Jurkat, Clone E6-1 (cell line): ENCODE data around the gene PPP1CA.

ENCODE experiments used
- DNase-seq: peaks from one replicate; pipeline ENCODE4 v3.0.0-alpha.2; 2011; ENCODE audit warnings: low read depth, low spot score
- H3K4me3 ChIP-seq: 2 replicates; pipeline ENCODE4 v1.5.1; 2011; ENCODE audit warnings: mild to moderate bottlenecking, low read length, control low read depth, moderate library complexity

The PPP1CA gene

DNA sequence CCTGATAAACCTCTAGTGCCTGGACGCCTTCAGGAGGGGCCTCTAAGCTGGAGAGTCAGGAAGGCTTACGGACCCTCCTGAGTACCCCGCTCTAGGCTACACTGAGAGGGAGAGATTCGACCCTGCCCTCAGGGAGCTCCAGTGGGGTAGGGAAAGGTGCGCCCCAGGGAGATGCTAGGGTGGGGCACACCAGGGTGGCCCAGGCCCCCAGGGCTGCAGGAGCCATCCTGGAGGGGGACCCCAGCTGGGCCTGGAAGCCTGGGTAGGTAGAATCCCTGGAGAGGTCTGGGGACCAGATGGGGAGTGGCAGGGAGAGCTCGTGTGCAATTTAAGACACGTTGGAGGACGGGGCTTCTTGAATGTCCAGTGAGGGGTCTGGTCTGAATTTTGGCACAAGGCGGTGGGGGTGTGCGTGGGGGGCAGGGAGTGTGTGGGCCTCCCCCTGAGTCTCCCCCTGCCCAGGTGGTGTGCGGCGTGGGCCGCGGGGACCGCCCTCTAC is 18.5 kb upstream of the PPP1CA start:
- DNase-seq = no peak
- H3K4me3 ChIP-seq = peak overlapping the region; percentile 49

DNA sequence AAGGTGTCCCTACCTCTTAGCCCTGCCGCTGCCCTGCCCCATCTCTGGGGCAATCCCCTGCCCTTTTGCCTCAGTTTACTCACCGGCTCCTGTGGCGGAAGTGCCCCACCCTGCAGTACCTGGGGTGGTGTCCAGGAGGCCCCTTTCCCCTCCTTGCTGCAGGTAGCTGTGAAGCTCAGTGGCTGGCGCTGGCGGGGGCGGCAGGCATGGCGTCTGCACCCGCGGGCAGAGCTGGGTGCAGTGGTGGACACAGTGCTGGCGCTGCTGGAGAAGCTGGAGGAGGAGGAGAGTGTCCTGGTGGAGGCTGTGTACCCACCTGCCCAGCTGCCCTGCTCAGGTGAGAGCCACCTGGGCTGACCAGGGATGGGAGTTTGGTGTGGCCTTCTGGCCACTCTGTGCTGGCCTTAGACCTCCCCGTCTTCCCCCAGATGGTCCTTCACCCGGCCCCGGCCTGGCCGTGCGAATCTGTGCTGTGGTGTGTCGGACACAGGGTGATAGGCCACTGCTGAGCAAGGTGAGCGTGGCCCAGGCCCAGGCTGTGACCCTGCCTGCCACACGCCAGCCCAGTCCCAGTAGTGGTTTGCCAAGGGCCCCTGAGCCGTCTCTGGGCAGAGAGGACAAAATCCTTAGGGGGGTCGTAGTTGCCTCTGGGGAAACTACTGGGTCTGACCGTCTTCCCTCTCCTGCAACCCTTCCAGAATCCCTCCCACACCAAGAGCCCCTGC is 17.8 kb upstream of the PPP1CA start:
- no peak for DNase-seq
- peak overlapping the region; percentile 7 for H3K4me3 ChIP-seq

DNA sequence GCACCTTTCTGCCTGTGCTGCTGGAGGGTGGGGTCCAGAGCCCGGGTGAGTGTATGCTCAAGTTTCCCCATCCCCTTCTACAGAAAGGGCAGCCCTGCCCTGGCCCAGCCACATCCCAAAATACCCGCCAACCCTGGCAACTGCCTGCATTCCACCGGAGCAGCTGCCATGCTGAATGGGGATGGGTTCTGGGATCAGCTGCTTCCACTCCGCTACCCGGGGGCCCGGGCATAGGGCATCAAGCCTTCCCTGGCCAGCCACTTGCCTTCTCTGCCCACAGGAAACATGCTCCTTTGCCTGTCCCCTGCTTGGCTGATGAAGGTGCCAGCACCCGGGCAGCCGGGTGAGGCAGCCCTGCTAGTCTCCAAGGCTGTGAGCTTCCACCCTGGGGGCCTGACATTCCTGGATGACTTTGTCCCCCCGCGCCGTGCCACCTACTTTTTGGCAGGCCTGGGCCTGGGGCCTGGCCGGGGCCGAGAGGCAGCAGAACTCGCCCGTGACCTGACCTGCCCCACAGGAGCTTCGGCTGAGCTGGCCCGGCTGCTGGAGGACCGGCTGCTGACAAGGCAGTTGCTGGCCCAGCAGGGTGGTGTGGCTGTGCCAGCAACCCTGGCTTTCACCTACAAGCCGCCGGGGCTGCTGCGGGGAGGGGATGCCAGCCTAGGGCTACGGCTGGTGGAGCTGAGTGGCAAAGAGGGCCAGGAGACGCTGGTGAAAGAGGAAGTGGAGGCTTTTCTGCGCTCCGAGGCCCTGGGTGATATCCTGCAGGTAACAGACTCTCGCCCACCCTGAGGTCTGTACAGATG is 17.0 kb upstream of the PPP1CA start:
- peak overlapping the region; percentile 7 for H3K4me3 ChIP-seq
- no peak for DNase-seq

- DNase-seq = no peak
- peak overlapping the region; percentile 15; the same call in 1 of the 2 replicates for H3K4me3 ChIP-seq
Measured at GRCh38 chr11:67417425-67417824, 15.8 kb upstream of the PPP1CA start.

DNA sequence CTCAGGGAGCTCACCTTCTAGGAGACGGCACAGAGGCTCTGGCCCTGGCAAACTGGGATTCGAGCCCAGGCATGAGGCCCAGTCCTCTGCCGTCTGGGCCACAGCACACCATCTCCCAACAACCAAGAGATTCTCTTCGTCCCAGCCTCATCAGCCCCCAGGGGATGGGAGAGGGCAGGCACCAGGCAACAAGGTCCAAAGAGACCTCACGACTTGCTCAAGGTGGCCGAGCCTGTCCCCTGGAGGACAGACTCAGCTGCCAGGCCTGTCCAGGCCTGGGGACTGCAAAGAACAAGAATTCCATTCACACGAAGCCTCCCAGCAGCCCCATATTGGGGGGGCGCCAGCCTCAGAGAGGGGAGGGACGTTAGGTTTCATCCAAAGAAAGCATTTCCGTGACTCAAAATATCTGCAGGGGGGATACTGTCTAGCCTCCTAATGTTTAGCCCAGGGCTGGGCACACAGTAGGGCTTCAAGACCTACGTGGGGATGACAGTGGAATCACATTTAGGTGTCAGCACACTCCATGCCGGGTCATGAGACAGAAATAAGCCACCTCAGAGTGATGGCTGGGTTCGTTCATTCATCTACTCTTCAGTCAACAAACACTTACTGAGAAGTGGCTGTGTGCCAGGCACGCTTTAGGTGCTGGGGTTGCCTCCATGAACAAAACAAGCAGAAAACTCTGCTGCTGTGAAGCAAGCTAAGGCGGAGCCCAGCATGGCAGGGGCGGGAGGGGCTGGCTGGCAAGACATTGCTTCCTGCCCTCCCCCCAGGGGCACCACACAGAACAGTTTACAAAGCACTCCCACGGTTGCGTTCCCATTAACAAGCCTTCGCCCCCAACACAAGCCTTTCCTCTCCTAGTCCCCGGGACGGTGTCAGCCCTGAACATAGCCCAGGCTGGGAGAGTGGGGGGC is 15.0 kb upstream of the PPP1CA start:
- DNase-seq = peak; percentile 87
- peak overlapping the region; percentile 15 for H3K4me3 ChIP-seq

GRCh38 chr11:67415501-67416304 is 14.0 kb upstream of the PPP1CA start, which contains the start of gene CARNS1:
Gene CARNS1, plus strand, starts transcription at chr11:67415678. Its CDS starts 522 bp downstream, at chr11:67416200.
- no peak for DNase-seq

GRCh38 chr11:67413266-67413849 is 11.7 kb upstream of the PPP1CA start:
- no peak overlapping the region for H3K4me3 ChIP-seq
- DNase-seq = peak; percentile 54

More at GRCh38 chr11:67415501-67416304, 14.0 kb upstream of the PPP1CA start, which contains the start of gene CARNS1:
- no peak within 1 kb of the TSS for H3K4me3 ChIP-seq

DNA sequence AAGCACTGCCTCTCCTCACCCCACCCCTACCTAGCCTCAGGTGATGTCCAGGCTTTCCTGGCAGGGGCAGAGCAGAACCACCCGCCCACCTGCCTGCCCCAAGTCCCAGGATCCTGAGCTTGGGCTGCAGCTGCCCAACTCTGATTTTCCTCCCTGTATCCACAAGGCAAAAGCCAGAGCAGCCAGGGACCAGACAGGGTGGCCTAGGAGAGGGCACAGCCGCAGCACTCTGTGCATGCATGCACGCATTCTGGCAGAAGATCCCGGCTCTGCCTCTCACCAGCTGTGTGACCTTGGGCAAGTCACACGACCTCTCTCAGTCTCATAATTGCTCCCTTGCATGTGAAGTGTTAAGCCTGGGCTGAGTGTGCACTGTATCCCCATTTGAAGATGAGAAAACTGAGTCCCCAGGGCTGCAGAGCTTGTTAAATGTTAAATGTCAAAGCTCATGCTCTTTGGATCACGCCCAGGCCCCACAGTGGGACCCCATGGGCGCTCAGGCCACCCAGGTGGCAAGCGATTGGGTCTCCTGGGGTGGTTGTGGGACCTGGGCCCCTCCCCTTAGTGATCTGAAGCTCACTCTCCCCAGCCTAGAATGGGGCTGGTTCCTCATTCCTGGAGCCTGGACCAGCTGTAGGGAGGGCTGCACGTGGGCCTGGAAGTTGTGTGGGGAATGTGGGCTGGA is 11.0 kb upstream of the PPP1CA start:
- no peak overlapping the region for H3K4me3 ChIP-seq
- DNase-seq = no peak

GRCh38 chr11:67411785-67412152 is 10.1 kb upstream of the PPP1CA start:
- DNase-seq = no peak
- no peak overlapping the region for H3K4me3 ChIP-seq

DNA sequence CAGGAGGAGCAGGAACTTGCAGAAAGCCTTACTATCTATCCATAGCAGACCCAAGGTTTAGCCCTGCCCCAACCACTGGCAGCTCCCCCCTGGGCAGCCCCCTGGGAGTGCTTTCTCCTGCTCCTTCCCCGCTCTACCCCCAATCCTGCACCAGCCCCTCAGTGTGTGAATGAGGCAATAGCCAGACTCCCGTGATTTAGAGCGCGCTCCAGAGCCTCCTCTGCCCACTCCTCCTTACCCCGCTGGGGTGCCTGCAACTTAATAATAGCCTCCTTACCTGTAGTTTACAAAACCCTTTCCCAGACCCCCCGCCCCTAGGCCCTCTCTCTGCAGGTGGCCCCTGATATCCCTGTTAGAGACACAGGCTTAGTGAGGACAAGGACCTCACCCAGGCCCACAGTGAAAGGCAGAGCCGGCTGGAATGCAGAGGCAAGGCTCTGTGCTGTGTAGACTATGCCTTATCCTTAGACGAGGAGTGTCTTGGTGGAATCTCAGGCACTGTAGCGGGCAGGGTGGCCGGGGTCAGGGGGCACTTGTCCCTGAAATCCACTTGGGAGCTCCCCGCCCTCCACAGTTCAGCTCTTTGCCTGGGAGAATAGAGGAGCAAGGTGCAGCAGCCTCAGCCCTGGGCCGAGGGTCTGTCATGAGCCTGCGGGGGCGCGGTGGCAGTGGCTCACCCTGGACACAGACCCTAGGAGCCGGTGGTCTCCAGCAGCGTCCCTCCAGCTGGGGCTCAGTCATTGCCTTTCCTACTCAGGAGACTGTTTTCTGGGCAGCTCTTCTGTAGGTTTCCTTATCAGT is 9.5 kb upstream of the PPP1CA start:
- DNase-seq = no peak
- H3K4me3 ChIP-seq = no peak overlapping the region

DNA sequence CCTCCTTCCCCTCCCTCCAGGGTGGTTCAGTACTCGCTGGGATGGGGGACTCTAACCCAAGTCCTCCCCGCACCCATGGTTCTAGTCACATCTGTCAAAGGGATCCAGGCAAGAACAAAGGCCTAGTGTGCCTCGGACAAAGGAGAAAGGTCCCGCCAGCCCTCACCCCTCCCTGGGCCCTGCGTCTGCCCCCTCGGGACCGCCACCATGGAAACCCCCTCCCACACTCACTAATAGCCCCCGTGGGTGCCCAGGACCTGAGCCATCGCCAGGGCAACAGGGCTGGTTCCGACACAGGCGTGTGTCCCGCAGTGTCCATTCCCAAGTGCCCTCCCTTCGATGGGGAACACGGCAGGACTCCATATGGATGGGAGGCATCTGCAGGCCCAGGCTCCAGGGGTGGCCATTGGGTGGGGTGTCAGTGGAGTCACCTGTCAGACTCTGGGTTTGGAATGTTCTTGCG is 8.7 kb upstream of the PPP1CA start:
- no peak overlapping the region; the same call in 1 of the 2 replicates for H3K4me3 ChIP-seq
- no peak for DNase-seq

DNA sequence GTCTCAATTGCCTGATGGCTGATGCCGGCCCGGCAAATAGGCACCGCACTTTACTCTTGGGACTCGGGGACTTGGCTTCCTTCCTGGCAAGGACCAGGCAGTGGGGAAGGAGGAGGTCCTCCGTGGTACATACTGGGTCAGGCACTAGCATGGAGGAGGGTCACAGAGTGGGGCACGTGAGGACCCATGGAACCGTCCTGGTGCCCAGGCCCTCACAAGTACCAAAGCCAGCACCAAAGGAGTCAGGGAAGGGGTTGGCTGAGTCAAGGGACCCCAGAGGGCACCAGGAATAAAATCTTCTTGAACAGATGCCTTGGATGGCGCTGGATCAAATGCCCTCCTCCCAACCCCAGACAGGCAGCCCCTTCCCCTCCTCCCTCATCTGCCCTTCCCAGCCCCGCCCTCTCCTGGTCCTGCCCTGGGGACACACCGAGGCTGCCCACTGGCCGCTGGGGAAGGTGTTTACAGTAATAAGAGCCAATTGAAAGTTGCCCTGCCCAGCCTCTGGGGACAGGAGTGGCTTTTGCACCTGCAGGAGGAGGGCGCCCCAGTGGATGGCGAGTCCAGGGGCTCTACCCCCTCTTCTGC is 8.2 kb upstream of the PPP1CA start:
- H3K4me3 ChIP-seq = peak overlapping the region; percentile 55

DNA sequence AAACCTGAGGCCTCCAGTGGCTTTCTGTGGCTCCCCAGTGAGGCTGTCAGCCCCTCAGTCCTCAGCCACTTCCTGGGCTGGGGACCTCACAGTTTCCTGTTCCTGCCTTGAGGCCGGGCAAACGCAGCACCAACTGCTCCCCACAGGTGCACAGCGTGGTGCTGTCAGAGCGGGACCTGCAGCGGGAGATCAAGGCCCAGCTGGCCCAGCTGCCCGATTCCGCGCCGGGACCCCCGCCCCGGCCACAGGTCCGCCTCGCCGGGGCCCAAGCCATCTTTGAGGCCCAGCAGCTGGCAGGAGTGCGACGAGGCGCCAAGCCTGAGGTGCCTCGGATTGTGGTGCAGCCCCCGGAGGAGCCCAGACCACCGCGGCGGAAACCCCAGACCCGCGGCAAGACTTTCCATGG is 7.6 kb upstream of the PPP1CA start:
- DNase-seq = peak; percentile 96
- peak overlapping the region; percentile 55 for H3K4me3 ChIP-seq

More for the DNA sequence above, 8.2 kb upstream of the PPP1CA start:
- DNase-seq = no peak

DNA sequence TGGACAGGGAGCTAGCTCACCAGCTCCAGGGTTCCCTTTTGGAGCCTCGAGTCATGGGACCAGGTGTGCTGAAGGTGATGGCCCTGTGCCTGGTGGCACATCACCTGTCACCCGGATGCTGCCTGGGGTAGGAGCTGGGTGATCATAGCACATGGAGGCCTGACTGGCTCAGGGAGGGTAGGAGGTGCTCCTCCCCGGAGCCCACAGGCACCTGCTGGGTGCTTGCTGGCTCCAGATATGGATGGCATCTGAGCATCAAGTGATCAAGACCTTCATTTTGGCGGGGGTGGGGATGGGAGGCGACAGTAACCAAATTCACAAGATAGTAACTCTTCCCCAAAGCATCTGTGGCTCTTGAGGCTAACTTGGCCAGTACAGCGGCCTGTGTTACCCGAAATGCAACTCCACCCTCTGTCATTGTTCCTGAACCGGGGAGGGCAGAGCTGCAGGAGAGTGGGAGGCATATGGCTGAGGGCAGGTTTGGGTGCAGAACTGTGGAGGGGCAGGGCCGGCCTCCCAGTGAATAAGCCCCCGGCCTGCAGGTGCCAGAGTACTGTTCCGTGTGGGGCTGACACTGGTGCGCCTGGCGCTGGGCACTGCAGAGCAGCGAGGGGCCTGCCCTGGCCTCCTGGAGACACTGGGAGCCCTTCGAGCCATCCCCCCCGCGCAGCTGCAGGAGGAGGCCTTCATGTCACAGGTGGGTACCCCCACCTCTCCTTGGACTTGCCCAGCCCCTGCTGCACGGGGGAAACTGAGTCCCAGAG is 7.0 kb upstream of the PPP1CA start:
- peak overlapping the region; percentile 55 for H3K4me3 ChIP-seq
- peak; percentile 60 for DNase-seq

GRCh38 chr11:67407688-67408163 is 6.1 kb upstream of the PPP1CA start:
- no peak for DNase-seq
- H3K4me3 ChIP-seq = peak overlapping the region; percentile 55; the same call in 1 of the 2 replicates
